ENCODE data around the gene TREH.

Gene TREH

DNA sequence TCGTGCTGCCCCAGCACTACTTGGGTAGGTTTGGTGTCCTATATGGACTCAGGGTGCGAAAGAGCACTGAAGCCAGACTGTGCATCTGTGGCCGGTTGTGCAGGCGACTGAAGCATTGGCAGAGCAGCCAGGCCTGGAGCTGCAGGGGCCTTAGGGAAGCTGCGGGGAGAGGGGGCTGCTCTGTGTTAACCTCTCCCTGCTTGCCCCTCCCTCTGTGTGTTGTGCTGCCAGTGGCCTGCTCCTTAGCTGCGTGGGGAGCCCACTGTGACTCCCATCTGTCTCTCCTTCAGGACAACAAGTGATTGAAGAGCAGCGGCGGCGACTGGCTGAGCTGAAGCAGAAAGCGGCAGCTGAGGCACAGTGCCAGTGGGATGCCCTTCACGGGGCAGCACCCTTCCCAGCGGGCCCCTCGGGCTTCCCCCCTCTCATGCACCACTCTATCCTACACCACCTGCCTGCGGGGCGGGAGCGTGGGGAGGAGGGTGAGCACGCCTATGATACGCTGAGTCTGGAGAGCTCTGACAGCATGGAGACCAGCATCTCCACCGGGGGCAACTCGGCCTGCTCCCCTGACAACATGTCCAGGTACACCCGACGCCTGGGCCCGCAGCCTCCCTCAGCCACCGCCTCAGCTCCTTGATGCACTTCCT lies 34.3 kb downstream of the TREH start:
- no peak for DNase-seq

DNA sequence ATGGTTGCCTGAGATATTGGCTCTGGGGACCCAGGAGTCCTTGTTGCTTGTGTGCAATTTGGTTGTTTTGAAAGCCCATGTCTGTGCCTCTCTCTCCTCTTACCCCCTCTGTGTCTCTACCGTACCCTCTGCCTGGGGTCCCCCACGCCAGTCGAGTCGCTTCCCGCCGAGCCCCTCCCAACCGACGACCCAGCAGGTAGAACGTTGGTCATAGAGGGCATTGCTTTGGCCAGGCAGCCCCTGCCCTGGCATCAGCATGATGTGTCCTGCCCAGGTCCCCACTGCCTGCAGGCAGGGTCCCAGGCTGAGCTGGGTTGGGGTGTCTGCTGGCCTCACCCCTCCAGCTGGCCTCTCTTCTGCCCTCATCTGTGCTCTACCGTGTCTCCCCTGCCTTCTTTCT lies 35.0 kb downstream of the TREH start:
- DNase-seq: no peak

GRCh38 chr11:118643995-118644345 lies 35.5 kb downstream of the TREH start:
- no peak for DNase-seq

GRCh38 chr11:118643142-118643994 lies 36.1 kb downstream of the TREH start:
- DNase-seq: no peak

GRCh38 chr11:118641397-118642019 lies 37.9 kb downstream of the TREH start:
- DNase-seq: peak; percentile 81 to 94

DNA sequence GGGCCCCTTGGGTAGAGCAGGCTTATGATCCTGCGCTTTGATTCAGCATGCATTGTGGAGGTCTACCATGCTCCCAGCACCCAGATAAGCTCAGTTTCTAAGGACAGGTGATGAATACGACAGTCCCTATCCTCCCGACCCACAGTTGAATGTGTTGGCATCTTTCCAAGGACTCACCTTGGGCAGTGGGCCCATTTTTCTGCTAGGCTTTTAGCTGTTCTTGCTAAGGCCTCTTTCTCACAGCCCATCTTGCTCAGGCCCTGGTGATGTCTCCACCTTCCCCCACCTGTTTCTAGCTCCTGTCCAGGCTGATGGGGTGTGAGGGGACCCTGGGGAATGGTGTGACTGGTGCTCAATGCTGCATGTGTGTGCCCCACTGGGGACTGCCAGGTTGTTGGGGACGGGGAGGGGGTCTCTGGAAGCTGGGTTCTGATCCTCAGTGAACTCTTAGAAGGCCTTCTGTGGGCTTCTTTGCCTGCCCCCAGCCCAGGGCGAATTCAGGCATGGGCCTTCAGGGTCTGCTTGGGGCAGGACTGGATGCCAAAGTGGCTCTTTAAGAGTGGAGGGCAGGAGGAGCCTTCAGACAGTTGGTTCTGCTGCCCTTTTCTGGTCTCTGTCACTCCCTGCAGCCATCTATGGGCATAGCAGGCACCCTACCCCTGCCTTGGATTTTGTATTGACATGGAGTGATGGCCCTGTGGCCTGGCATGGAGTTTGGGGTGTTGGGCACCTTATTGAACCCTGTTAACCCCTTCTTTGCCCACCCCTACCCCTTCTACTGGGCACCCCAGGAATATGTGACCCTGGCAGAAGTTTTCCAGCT lies 38.9 kb downstream of the TREH start:
- DNase-seq: peak in 1 of 2 experiments; percentile 52

- no peak for DNase-seq
These were observed 39.6 kb downstream of the TREH start for GRCh38 chr11:118639899-118640298.

DNA sequence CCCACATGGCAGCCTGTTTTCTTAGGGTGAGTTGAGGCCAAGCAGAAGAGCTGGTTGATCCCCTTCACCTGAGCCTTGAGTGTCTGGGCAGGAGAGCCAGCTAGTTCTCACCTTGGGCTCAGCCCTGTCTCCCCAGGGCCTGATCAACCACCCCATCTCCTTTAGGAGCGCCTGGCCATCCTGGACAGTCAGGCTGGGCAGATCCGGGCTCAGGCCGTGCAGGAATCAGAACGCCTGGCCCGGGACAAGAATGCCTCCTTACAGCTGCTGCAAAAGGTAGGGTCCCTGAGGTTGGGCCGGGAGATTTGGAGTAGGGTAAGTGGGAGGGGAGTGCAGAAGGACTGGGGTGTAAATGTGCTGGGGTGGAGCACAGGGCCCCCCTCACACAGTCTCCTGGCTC lies 40.7 kb downstream of the TREH start:
- DNase-seq: no peak

DNA sequence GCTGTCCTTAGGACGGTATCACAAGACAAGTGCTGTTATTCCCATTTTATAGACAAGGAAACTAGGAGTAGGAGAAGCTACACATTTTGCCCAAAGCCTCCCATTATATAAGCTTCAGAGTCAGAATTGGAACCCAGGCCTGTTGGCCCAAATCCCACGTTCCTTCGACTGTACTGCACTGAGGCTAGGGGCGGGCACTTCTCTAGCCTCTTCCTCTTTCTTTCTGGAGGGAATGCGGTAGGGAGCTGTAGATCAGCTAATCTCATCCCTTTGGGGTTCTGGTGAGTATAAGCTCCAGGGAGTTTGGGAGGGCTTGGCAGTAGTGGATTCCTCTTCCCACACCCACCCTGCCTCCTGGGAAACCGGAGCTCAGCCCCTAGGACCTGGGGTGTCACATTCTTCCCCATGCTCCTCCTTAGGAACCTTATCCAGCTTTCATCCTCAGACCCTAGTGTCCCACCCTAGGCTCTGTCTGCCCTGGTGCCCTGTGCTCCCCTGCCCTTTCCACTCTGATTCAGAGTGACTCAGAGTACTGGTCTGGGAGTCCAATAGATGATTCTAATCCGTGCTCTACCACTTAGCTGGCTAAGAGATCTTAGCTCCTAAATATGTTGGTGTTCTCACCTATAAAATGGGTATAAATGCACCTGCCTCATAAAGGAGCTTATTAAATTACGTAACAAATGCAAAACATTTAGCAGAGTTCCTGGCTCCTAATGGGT lies 42.7 kb downstream of the TREH start:
- DNase-seq: no peak

DNA sequence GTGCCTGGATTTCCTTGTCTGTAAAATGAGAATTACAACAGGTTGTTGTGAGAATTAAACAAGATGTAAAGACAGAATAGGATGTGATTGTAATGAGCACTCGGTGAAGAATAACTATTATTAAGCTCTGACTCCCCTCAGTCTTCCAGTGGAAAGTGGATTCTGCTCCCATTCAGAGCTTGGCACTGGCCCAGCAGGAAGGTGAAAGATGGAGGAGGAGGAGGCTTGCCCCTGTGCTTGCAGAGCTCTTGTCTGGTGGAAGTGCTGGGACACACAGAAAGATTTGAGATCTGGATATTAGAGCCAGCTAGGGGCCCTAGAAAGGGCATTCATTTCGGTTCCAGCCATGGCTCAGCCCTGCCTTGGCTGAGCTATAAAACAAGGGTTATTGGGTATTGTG lies 43.8 kb downstream of the TREH start:
- DNase-seq: no peak

DNA sequence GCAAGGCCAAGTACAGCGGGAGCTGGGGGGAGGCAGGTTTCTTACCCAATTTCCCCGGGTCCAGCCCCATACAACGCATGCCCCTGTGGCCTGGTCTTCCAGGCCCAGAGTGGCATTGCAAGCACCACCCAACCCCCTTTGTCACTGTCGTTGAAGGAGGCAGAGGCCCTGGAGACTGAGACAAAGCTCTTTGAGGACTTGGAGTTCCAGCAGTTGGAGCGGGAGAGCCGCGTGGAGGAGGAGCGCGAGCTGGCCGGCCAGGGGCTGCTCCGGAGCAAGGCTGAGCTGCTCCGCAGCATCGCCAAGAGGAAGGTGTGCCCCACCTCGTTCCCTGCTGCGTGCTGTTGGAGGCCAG lies 44.2 kb downstream of the TREH start:
- peak; percentile 79 to 91 for DNase-seq

- peak; percentile 91 to 99 for DNase-seq
These were observed 44.8 kb downstream of the TREH start for GRCh38 chr11:118634431-118635236.

- no peak for DNase-seq
These were observed 45.5 kb downstream of the TREH start for GRCh38 chr11:118633979-118634378.

- no peak for DNase-seq
These were observed 46.1 kb downstream of the TREH start for GRCh38 chr11:118633319-118633690.

GRCh38 chr11:118632577-118633318 lies 46.7 kb downstream of the TREH start:
- DNase-seq: no peak

GRCh38 chr11:118631142-118631909 lies 48.1 kb downstream of the TREH start:
- DNase-seq: no peak

DNA sequence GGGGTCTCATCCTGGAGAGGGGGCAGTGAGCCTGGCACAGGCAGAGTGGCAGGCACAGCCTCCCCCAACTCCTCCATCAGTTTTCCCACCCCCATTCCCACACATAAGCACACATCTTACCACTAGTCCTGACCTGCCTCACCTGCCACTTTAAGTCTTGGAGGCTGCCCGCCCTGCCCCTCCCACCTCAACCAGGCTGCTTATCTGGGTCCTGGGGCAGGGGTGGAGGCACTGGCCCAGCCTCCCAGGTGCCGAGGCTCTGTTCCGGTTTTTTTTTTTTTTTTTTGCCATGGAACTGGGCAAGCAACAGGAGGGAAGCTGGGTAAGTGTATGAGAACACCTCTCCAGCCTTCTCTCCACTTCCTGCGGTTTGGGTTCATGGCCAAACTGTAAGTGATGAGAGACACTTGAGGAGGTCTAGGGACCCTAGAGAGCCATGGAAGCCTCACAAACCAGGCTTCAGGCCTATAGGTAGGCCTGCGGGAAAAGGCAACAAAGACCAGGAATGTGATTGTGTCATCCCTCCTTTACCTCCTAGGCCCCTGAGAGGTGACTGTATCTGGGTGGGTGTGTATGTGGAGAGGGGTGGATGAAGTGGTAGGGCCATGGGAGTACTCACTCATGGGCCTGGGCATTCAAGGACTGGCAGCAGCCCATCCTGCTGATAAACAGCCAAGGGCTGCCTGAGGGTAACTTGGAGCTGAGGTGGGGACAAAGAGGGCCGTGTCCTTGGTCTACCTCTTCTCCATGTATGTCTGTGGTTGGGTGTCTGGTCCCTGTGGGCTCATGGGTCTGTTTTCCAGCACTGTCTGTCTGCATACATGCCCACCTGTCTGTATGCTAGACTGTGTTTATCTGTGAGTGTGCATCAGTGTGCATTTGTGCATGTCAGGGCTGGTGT lies 49.4 kb downstream of the TREH start:
- DNase-seq: no peak

DNA sequence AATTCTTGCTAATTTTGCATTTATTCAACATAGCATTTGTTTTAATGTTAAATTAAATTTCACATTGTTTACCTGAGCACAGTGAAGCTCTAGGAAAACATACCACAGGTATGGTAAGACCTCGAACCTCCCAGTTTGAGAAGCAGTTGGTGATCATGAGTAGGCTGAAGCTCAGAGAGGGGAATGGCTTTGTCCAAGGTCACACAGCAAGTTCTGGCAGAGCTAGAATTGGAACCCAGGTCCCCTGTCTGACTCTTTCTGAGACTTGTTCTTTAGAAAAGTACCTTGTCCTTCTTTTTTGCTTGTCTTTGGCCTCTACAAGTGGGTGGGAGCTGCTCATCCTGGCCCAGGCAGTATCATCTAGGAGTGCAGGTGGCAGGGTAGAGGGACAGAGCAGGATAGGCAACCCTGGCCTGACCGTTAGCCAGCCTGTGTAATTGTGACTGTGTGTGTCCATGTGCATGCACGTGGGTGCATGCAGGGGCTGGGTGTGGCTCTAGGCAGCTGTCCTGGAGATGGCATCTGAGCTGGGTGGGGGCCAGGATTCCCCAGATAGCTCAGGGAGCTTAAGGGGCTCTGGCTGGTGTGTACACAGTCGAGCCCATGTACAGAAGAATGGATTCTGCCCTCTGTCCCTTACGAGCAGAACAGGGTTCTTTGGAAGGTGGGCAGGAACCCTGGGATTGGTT lies 50.4 kb downstream of the TREH start:
- no peak for DNase-seq

Data from NCI-H526 (cell line).